Gastrocnemius medialis (tissue), 4 donors: Measurements from ENCODE around the gene CSTF3. TPM values are rescaled to one million over a fixed set of nuclear protein-coding genes. Genes with fewer than 3 reads are reported as not detected.

Experiments
- ATAC-seq, 2 donors: fragments of 150-250 bp; one replicate each; pipeline ENCODE4 v1.9.1; 2016
- DNase-seq, 2 donors: peaks; one replicate each; pipeline ENCODE4 v3.0.0-alpha.2; 2019
- H3K27ac ChIP-seq, 4 donors: fragments of 200-600 bp; sonication (generic); 1 replicate in 1 of 4; 2 replicates in 3 of 4; pipeline ENCODE4 v1.5.1; 2016 to 2018; ENCODE audit warnings: mild to moderate bottlenecking in 2 of 4, moderate library complexity in 1 of 4
- H3K27me3 ChIP-seq, 3 donors: fragments of 200-600 bp; sonication (generic) in 2 of 3; 1 replicate in 1 of 3; 2 replicates in 2 of 3; pipeline versions ENCODE4 v1.5.1 to v1.6.0; 2016 to 2019; ENCODE audit warnings: mild to moderate bottlenecking in 1 of 3, moderate library complexity in 1 of 3
- H3K36me3 ChIP-seq, 2 donors: fragments of 200-600 bp; sonication (generic) in 1 of 2; one replicate each; pipeline ENCODE4 v1.5.1; 2017 to 2018
- H3K4me1 ChIP-seq, 2 donors: fragments of 200-600 bp; sonication (generic) in 1 of 2; one replicate each; pipeline ENCODE4 v1.5.1; 2016 to 2017; ENCODE audit warnings: mild to moderate bottlenecking in 2 of 2
- H3K4me3 ChIP-seq, 4 donors: fragments of 200-600 bp; sonication (generic) in 3 of 4; 1 replicate in 1 of 4; 2 replicates in 3 of 4; pipeline ENCODE4 v1.5.1; 2016 to 2019; ENCODE audit warnings: mild to moderate bottlenecking in 2 of 4
- H3K9me3 ChIP-seq, 3 donors: fragments of 200-600 bp; sonication (generic) in 2 of 3; 1 replicate in 1 of 3; 2 replicates in 2 of 3; pipeline ENCODE4 v1.5.1; 2016 to 2019
- POLR2A ChIP-seq, 2 donors: fragments of 450-650 bp; IDR thresholded peaks; one replicate each; pipeline ENCODE4 v1.6.1; 2017; ENCODE audit warnings: antibody characterized with exemption in 2 of 2, mild to moderate bottlenecking in 2 of 2, moderate library complexity in 2 of 2
- in situ Hi-C, 4 donors: fragments of 200-750 bp; cut with MboI; loops; one replicate each; pipeline versions ENCODE4 v1.15.0 to v1.8.0; 2017; ENCODE audit warnings: low sequenced_read_pairs in 4 of 4
- intact Hi-C: fragments of 100-400 bp; cut with DNase I; formaldehyde crosslinking; loops from one replicate; pipeline ENCODE4 v1.15.1; 2023; ENCODE audit warnings: low total_unique reads
- total RNA-seq, 4 donors: library from RNA; depleted of rRNA; stranded (reverse); fragments of >200 nt; gene quantifications; one replicate each; pipeline versions ENCODE4 v1.1.0 to v1.2.3, GENCODE V29; 2016
- TF ChIP-seq, protein P1 (sequence below), 5 experiments: fragments of 450-650 bp in 3 of 5; fragments of 200-600 bp in 2 of 5; sonication (generic) in 2 of 5; IDR thresholded peaks in 4 of 5; conservative IDR thresholded peaks in 1 of 5; 1 replicate in 4 of 5; 2 replicates in 1 of 5; pipeline ENCODE4 v1.5.1; 2016 to 2019; ENCODE audit warnings: antibody characterized with exemption in 5 of 5, mild to moderate bottlenecking in 3 of 5, moderate library complexity in 3 of 5

The CSTF3 gene
- total RNA-seq, 4 donors from 2014 or later: 3.3 to 9.5 (median 6.1) TPM

- intact Hi-C loops (no loop called here), in situ Hi-C loops (no loop called here)
- Histone ChIP-seq H3K4me3 (no peak overlapping the region), H3K9me3 (no peaks in the 10 kb centered on the region), H3K36me3 (no peaks in the 10 kb centered on the region), H3K4me1 (no peaks in the 10 kb centered on the region), H3K27ac (no peak overlapping the region), H3K27me3 (no peaks in the 10 kb centered on the region)
- TF ChIP-seq POLR2A (IDR thresholded peaks at IDR 0.05): no peak
- TF ChIP-seq, protein P1, sequence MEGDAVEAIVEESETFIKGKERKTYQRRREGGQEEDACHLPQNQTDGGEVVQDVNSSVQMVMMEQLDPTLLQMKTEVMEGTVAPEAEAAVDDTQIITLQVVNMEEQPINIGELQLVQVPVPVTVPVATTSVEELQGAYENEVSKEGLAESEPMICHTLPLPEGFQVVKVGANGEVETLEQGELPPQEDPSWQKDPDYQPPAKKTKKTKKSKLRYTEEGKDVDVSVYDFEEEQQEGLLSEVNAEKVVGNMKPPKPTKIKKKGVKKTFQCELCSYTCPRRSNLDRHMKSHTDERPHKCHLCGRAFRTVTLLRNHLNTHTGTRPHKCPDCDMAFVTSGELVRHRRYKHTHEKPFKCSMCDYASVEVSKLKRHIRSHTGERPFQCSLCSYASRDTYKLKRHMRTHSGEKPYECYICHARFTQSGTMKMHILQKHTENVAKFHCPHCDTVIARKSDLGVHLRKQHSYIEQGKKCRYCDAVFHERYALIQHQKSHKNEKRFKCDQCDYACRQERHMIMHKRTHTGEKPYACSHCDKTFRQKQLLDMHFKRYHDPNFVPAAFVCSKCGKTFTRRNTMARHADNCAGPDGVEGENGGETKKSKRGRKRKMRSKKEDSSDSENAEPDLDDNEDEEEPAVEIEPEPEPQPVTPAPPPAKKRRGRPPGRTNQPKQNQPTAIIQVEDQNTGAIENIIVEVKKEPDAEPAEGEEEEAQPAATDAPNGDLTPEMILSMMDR (IDR thresholded peaks at IDR 0.05 in 4 of 5, conservative IDR thresholded peaks at IDR 0.05 in 1 of 5): no peak
- ATAC-seq (no peak), DNase-seq (no peak)
Observed at GRCh38 chr11:33185756-33186155, 24.5 kb upstream of the CSTF3 start.

DNA sequence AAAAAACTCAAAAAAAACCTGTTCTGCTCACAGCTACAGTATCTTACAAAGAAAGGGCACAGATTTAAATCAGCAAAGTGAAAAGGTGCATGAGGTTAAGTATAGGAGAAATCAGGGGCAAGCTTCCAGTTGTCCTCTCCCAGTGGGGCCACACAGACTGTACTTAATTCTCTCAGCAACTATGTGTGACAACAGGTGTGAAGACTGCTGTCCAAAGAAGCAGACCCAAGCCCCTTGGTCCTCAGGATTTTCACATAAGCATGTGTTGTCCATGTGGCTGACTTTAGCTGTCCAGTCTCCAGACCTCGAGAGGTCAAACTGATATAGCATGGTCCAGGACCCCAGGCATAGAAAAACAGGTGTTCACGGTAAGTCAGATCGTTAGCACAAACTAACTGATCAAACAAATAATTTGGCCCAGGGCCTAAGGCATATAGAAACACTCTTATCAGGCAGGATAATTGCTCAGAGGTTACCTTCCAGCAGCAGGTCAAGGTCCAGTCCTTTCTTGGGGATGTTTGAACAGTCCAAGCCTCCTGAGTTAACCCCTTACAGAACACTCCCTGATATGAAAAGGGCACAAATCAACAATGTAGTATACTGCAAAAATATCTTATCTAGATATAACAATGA, 21.1 kb upstream of the CSTF3 start:
- Histone ChIP-seq H3K9me3 (no peaks in the 10 kb centered on the region), H3K36me3 (no peaks in the 10 kb centered on the region), H3K27ac (no peak overlapping the region), H3K4me1 (no peaks in the 10 kb centered on the region), H3K4me3 (no peak overlapping the region), H3K27me3 (no peaks in the 10 kb centered on the region)
- in situ Hi-C loops (no loop called here), intact Hi-C loops (no loop called here)
- TF ChIP-seq, protein P1 (IDR thresholded peaks at IDR 0.05 in 4 of 5, conservative IDR thresholded peaks at IDR 0.05 in 1 of 5): no peak
- no peak for TF ChIP-seq POLR2A (IDR thresholded peaks at IDR 0.05)
- ATAC-seq: no peak
- DNase-seq: no peak

DNA sequence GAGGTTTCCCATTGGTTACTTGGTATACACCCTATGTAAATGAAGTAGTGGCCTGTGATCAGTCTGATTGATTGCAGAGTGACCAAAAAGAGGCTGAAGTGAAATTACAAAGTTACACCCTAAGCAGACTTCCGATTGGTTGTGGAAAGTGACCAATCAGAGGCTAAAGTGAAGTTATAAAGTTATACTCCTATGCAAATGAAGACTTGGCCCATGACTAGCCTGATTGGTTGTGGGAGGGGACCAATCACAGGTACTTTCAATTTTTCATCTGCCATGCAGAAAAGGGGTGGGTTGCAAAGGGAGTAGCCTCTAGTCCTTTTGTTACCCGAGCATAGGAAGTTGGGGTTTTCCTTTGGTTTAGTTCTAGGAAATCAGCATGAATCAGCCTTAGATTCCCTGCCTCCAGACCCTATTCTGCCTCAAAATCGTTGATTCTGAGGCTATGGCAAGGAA, 18.1 kb upstream of the CSTF3 start:
- no peaks in the 10 kb centered on the region for H3K27me3 ChIP-seq
- no peaks in the 10 kb centered on the region for H3K36me3 ChIP-seq
- DNase-seq: no peak
- no peaks in the 10 kb centered on the region for H3K9me3 ChIP-seq
- no peak overlapping the region for H3K27ac ChIP-seq
- intact Hi-C loops (no loop called here), in situ Hi-C loops (no loop called here)
- H3K4me3 ChIP-seq: no peak overlapping the region
- no peak for TF ChIP-seq POLR2A (IDR thresholded peaks at IDR 0.05)
- TF ChIP-seq, protein P1 (IDR thresholded peaks at IDR 0.05 in 4 of 5, conservative IDR thresholded peaks at IDR 0.05 in 1 of 5): no peak
- no peaks in the 10 kb centered on the region for H3K4me1 ChIP-seq
- no peak for ATAC-seq

DNA sequence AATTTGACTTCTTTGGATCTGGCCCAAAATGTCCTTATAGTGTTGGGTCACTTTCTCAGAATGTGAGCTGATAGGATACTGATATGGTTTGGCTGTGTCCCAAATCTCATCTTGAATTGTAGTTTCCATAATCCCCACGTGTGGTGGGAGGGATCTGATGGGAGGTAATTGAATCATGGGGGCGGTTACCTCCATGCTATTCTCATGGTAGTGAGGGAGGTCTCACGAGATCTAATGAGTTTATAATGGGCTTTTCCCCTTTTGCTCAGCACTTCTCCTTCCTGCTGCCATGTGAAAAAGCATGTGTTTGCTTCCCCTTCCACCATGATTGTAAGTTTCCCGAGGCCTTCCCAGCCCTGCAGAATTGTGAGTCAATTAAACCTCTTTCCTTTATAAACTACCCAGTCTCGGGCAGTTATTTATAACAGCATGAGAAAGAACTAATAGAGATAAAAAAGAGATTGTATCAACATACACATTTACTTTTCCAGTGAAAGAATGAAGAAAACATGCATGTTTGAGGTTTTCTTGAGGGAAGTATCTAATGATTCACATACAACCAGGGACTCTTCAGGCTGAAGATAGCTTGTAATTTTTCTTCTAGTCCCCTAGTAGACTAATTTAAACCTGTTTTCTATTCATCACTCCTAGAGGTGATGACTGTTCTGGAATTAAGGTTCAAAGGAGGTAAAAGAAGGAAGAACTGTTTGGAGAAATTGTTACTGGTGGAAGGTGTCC, 17.3 kb upstream of the CSTF3 start:
- H3K27ac ChIP-seq: no peak overlapping the region
- no peaks in the 10 kb centered on the region for H3K36me3 ChIP-seq
- in situ Hi-C loops: no loop called here
- no peaks in the 10 kb centered on the region for H3K27me3 ChIP-seq
- H3K4me3 ChIP-seq: no peak overlapping the region
- H3K9me3 ChIP-seq: no peaks in the 10 kb centered on the region
- H3K4me1 ChIP-seq: no peaks in the 10 kb centered on the region
- no peak for TF ChIP-seq POLR2A (IDR thresholded peaks at IDR 0.05)
- TF ChIP-seq, protein P1 (IDR thresholded peaks at IDR 0.05 in 4 of 5, conservative IDR thresholded peaks at IDR 0.05 in 1 of 5): no peak
- DNase-seq: no peak
- ATAC-seq: no peak
- intact Hi-C loops: no loop called here
